Embryonic facial prominence (tissue), 1 donor: ENCODE data around the gene ACOXL.

Source experiments
- DNase-seq: peaks from one replicate; pipeline ENCODE4 v3.0.0-alpha.2; 2016; ENCODE audit errors: extremely low spot score

Gene ACOXL

GRCh38 chr2:110755491-110756078 is 23.2 kb downstream of the ACOXL start:
- no peak for DNase-seq

DNA sequence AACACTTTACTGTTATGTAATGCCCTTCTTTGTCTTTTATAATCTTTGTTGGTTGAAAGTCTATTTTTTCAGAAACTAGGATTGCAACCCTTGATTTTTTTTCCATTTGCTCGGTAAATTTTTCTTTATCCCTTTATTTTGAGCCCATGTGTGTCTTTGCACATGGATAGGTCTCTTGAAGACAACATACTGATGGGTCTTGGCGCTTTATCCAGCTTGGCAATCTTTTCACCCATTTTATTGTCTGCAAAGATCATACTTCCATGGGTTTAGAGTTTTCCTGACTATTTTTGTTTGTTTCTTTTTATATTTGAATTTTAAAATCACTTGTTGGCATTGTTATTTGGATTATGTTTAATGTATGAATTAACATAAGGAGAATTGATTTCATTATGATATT is 27.0 kb downstream of the ACOXL start:
- DNase-seq: no peak

- no peak for DNase-seq
Observed at GRCh38 chr2:110764931-110765330, 32.6 kb downstream of the ACOXL start.

DNA sequence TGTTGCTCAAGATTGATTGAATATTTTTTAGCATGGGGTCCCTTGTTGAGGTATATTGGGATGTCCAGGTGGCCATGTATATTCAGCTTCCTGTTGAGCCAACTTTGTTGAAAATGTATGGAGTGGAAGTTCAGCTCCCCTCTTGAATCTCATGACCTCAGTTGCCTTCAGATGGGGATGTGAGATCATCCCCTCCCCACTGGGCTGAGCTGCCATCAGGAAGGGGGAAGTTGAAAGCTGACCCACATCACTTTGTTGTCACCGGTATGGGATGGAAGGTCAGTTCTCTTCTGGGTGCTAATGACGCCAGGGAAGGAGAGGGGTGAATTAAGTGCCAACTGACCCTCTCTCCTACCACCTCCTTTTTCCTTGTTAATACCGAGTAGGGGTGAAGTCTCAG is 33.9 kb downstream of the ACOXL start:
- no peak for DNase-seq

GRCh38 chr2:110768591-110768990 is 36.2 kb downstream of the ACOXL start:
- no peak for DNase-seq

DNA sequence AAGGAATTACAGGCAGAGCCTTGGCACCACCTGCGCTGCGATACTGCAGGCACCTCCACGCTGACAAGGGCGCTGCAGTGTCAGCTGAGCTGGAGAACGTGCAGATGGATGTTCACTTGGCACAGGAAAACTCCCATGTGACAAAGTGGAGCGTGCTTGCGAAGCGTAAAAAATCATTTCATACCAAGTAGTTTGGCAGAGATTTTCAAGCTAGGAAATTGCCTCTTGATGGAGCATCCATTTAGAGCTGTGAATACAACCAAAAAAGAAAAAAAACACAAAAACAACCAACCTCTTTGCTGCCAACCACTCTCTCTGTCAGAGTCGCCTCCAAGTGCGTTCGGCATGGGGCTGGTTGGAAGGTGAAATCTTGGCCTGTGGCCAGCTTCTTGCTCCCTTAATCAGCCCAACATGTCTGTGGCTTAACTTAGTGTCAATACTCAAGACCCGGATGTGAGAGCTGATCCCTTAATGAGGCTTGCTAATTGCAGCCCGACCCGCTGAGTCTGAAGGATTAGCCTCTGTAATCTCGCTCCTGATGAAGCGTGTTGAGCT is 38.1 kb downstream of the ACOXL start:
- DNase-seq: peak; percentile 46

DNA sequence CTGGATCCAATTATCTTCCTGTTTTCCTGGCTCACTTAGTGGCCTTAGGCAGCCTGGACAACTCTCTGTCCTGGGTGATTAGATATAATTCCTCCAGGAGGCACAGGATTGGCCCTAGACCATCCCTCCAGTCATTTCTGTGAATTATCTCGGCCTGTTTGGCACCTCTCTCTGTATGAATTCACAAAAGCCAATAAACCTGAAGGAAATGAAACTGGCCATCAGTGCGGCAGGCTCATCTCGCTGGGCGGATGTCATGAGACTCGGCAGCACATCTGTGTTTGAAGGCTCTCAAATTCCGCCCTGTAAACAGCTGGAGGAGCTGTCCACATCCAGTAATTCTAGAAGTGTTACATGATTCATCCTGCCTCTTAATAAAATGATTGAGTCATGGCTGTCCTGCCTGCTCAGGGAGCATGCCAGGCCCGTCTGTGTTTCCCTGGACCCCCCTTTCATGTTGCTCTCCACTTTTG is 38.6 kb downstream of the ACOXL start:
- no peak for DNase-seq

- DNase-seq: no peak
Observed at GRCh38 chr2:110771547-110772382, 39.4 kb downstream of the ACOXL start.

- no peak for DNase-seq
Observed at GRCh38 chr2:110772383-110772755, 40.0 kb downstream of the ACOXL start.

- no peak for DNase-seq
Observed at GRCh38 chr2:110773401-110773921, 41.1 kb downstream of the ACOXL start.

- DNase-seq: no peak
Observed at GRCh38 chr2:110774701-110775100, 42.3 kb downstream of the ACOXL start.

DNA sequence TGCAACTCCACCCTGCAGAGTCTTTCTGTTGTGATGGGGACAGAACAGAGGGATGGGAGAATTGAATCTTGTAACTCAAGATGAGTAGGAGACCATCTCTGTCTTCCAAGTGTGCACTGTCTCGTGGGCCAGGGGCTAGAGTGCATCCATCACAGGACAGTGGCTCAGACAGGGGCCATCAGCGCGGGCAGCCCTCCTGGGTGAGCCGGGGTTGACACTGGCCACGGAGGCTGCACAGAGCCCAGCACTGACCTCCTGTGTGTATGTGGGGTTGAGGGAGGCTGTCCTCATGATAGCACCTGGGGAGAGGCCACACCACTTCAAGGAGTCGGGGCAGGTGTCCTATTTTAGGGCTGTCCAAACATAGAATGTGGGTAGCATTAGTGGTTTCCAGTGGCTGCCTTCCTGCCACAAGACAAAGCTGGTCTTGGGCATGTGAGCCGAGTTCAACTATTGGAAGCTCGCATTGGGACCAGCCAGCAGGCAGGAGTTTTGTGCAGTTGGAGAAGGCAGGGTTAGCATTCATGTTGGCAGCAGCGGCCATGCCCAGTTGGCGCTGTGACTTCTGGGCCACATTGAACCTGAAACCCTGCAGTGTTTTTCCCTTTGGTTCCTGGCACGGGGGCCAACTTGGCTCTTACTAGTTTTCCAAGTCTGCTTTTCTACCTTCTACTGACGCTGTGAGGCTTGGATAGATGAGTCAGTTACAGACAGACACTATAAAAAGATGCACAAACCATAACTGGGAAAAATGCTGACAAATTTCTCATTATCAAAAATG is 45.3 kb downstream of the ACOXL start:
- no peak for DNase-seq

GRCh38 chr2:110780461-110780860 is 48.1 kb downstream of the ACOXL start:
- no peak for DNase-seq

- no peak for DNase-seq
Observed at GRCh38 chr2:110783196-110783873, 51.0 kb downstream of the ACOXL start.

DNA sequence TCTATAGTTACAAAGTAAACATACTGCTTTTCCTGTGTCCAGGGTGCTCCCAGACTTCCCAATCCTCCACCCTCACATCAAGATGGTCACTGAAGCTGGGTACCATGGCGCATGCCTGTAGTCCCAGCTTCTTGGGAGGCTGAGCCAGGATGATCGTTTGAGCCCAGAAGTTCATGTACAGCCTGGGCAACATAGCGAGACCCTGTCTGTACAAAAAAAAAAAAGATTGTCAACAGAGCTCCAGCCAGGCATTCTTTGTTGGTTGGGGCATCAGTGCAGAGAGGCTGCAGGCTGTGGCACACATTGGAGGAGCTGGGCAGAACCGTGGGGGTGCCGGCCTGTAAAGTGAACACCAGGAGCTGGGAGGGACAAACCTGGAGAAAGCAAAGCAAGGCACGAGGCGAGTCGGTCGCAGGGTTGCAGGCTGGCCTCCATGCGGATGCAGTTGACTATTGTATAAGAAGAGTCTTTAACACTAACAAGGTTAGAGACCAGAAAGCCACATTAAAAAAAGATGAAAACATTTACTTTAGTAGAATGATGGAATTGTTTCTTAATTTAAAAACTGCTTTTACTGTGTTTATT is 51.8 kb downstream of the ACOXL start:
- no peak for DNase-seq

- DNase-seq: no peak
Observed at GRCh38 chr2:110785439-110785838, 53.1 kb downstream of the ACOXL start.

- DNase-seq: no peak
Observed at GRCh38 chr2:110788976-110789375, 56.6 kb downstream of the ACOXL start.

DNA sequence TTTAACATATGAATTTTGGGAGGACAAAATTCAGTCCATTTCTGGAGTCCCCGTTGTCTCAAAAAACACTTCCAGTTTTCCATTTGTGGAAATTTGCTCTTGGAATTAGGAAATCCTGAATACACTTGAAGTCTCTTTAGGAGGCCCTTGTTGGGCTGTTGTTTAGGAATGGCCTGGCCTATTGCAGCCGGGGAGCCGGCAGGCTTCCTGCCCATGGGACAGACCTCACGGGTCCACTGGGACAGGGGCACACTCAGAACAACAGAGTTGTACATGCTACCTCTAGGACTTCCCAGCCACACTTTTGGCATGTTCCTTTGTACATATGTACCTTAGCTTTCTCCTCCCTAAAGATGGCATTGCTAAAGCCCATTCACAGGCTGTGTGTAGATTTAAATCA is 57.3 kb downstream of the ACOXL start:
- DNase-seq: no peak

DNA sequence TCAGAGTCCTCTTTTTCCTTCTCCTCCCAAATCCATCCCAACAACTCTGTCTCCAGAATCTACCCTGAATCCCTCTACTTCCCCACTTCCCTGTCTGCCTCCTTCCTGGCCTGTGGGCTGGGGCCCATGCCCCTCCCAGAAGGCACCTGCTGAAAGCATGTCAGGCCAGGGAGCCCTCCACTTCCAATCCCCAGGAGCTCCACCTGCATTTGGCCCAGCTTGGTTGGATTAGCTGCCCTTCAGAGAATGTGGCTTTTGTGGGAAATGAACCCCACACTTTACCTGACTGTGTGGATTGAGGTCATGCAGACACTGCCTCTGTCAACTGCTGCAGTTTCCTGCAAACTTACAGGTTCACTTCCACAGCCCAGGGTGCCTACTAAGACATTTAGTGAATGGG is 58.5 kb downstream of the ACOXL start:
- no peak for DNase-seq

DNA sequence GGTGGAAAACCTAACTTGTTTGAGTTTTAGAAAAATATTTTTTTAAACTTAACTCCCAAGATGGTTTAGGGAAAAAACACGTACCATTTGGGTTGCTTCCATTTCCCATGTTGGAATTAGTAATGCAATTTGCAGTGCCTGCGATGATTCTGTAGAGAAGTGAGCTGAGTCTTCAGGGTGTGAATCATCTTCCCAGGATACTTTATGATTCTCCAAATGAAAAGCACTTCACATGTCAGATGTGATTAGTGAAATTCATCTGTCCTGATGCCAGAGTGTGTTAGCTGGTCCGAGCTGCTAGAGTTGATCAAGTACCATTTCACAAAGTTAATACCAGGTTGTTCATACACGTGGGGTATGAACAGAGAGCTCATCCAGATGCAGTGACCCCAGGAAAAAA is 59.1 kb downstream of the ACOXL start:
- DNase-seq: no peak

GRCh38 chr2:110793034-110793433 is 60.7 kb downstream of the ACOXL start:
- no peak for DNase-seq
